Neural cell (in vitro differentiated cells): ENCODE data around the gene DNAJC5.

Experiments used
- CTCF ChIP-seq: fragments of 450-650 bp; IDR thresholded peaks from 2 replicates; pipeline ENCODE4 v1.5.1; 2014; ENCODE audit warnings: antibody characterized with exemption, mild to moderate bottlenecking, moderate library complexity; ENCODE audit not compliant: poor library complexity, severe bottlenecking
- POLR2AphosphoS5 ChIP-seq: IDR thresholded peaks from 2 replicates; pipeline ENCODE4 v1.6.1; 2012

- TF ChIP-seq POLR2AphosphoS5 (no peak), CTCF (no peak)
Measured at GRCh38 chr20:63850689-63851547, 44.0 kb upstream of the DNAJC5 start.
